Mucosa of descending colon (tissue), 3 donors: Measurements from ENCODE around the gene RNF166. TPM values are rescaled to one million over a fixed set of nuclear protein-coding genes. Genes with fewer than 3 reads are reported as not detected.

Experiments
- ATAC-seq: fragments of 200-7000 bp; cut with Tn5 transposase; one replicate; pipeline ENCODE4 v1.9.1; 2020; ENCODE audit warnings: mild to moderate bottlenecking, moderate library complexity
- DNase-seq, 3 donors: peaks; one replicate each; pipeline ENCODE4 v3.0.0-alpha.2; 2020
- H3K36me3 ChIP-seq: fragments of 200-600 bp; one replicate; pipeline ENCODE4 v1.8.0; 2021; ENCODE audit warnings: low read depth, mild to moderate bottlenecking
- H3K4me1 ChIP-seq: fragments of 200-600 bp; one replicate; pipeline ENCODE4 v1.8.0; 2021; ENCODE audit warnings: low read depth, mild to moderate bottlenecking
- H3K4me3 ChIP-seq: fragments of 200-600 bp; one replicate; pipeline ENCODE4 v1.8.0; 2021; ENCODE audit warnings: mild to moderate bottlenecking
- H3K9me3 ChIP-seq: fragments of 200-600 bp; one replicate; pipeline ENCODE4 v1.8.0; 2021; ENCODE audit warnings: mild to moderate bottlenecking
- intact Hi-C, 2 donors: fragments of 100-400 bp; cut with DNase I in 1 of 2; cut with micrococcal nuclease in 1 of 2; formaldehyde crosslinking; loops; one replicate each; pipeline versions ENCODE4 v1.11.0 to v1.11.1; 2022; cut with DNase I, micrococcal nuclease
- total RNA-seq, 3 donors: library from RNA; stranded (reverse); fragmentation: NEBNext Ultra II Directional in 2 of 3; extraction: Animal tissue kit (Norgen Biotek cat#: 25700) in 2 of 3; gene quantifications; one replicate each; pipeline versions ENCODE4 v1.2.1 to v1.2.4, GENCODE V29; 2021 to 2023
- TF ChIP-seq, protein P1 (sequence below): fragments of 200-600 bp; IDR thresholded peaks from one replicate; pipeline ENCODE4 v1.8.0; 2022; ENCODE audit warnings: antibody characterized with exemption, mild to moderate bottlenecking
- donor health status: DM: no; HTN: no; CAD: no; lungs with moderate emphysema.
- donor health status: DM: no; HTN: no; CAD: no.
- donor health status: DM: no; HTN: yes; CAD: no.

The RNF166 gene
- total RNA-seq, 3 donors from 2014 or later, result 9.5 to 22.8 (median 15.1) TPM

DNA sequence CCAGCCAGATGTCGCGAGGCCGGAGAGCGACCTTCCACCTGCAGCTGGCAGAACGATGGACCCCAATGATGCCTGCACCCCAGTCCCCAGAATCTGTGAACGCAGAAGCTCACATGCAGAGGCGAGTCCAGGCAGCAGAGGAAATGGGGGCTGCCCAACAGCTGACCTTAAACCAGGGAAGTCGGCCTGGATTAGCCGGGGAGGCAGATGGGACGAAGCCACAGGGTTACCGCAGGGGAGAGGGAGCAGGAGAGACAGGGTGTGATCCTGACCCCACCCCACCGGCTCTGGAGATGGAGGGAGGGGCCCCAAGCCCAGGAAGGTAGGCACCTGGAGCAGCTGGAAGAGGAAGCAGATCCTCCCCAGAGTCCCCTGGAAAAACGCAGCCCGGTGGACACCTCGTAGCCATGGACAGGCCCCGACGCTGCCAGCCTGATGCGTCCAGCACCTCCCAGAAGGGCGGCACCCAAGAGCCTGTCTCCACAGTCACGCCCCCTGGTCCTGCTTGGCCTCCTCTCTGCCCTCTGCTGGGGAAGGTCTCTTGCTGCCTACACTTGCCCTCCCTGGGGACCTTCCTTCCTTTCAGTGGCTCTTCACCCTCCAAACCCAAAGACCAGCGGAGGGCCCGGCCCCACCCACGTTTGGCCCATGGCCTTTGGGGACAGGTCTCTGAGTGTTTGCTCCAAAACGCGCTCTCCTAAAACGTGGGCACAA is 41.5 kb upstream of the RNF166 start:
- Histone ChIP-seq H3K4me3 (no peak overlapping the region), H3K4me1 (peaks cover 14% of the 10 kb centered on the region), H3K9me3 (no peaks in the 10 kb centered on the region), H3K36me3 (no peaks in the 10 kb centered on the region)
- intact Hi-C loops, result no loop called here
- DNase-seq (peak in 2 of 3 donors; percentile 78 to 81), ATAC-seq (peak; percentile 69)
- TF ChIP-seq, protein P1, sequence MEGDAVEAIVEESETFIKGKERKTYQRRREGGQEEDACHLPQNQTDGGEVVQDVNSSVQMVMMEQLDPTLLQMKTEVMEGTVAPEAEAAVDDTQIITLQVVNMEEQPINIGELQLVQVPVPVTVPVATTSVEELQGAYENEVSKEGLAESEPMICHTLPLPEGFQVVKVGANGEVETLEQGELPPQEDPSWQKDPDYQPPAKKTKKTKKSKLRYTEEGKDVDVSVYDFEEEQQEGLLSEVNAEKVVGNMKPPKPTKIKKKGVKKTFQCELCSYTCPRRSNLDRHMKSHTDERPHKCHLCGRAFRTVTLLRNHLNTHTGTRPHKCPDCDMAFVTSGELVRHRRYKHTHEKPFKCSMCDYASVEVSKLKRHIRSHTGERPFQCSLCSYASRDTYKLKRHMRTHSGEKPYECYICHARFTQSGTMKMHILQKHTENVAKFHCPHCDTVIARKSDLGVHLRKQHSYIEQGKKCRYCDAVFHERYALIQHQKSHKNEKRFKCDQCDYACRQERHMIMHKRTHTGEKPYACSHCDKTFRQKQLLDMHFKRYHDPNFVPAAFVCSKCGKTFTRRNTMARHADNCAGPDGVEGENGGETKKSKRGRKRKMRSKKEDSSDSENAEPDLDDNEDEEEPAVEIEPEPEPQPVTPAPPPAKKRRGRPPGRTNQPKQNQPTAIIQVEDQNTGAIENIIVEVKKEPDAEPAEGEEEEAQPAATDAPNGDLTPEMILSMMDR, result no peak

DNA sequence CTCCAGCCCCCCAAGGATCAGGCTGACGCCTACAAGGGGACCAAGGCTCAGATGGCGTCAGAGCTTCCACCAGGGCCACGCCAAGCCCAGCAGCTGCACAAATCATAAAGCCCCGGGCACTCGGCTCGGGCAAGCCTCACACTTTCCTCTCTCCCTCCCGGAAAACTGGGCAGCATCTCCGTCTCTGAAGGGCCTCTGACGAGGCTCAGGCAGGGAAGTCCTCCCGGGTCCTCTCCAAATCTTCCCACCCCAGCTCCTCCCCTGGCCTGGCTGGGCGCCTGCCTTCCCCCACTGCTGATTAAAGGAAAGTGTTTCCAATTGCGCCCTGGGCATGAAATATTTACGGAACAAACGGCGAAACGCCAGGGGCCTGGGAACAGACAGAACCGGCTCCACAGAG is 40.3 kb upstream of the RNF166 start:
- H3K9me3 ChIP-seq, result no peaks in the 10 kb centered on the region
- DNase-seq (no peak), ATAC-seq (no peak)
- peaks cover 14% of the 10 kb centered on the region for H3K4me1 ChIP-seq
- intact Hi-C loops, result no loop called here
- no peak overlapping the region for H3K4me3 ChIP-seq
- H3K36me3 ChIP-seq, result no peaks in the 10 kb centered on the region
- TF ChIP-seq, protein P1, result no peak

DNA sequence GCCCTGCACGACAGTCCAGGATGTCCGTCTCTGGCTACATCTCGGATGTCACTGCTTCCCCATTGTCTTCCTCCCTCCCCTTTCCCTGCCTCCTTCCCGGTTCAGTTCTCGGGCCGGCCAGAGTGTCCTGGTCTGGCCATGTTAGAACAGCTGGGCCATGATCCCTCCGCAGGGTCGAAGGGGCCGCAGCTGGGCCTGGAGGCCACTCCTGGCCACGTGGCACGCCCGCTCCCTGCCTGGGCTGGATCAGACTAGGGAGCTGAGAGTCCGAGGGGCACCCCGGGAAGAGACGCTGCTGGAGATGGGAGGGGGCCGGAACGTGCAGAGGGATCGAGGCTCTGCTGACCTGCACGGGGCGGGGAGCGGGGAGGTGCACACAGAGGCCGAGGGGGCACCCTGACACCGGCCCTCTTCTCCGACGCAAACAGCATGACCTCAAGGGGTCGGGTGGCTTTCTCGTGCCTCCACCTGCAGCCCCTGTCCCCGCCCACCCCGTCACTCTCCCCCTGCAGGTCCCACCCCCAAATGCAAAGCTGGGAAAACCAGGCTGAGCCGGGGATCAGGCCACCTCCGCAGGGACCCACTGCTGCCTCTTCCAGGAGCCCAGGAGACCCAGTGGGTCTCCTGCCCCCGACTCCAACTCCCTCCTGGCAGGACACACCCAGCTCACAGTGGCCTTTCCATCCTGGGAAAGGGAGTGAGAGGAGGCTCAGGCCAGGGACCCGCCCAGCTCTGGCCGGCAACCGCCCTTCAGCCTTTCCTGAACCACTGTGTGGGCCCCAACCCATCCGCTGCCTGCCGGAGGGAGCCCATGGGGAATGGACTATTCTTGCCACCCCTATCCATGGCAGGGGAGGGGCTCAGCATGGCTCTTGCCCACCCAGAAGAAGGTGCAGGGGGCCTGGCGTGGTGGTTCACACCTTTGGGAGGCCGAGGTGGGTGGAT is 38.6 kb upstream of the RNF166 start:
- intact Hi-C loops, result loop anchor here in 1 of 2 donors (5.0 kb wide), 1 partner anchor 37 kb away; no protein-coding TSS in a partner anchor
- no peaks in the 10 kb centered on the region for H3K9me3 ChIP-seq
- no peaks in the 10 kb centered on the region for H3K36me3 ChIP-seq
- DNase-seq (no peak), ATAC-seq (peak; percentile 15)
- TF ChIP-seq, protein P1, result no peak
- no peak overlapping the region for H3K4me3 ChIP-seq
- peaks cover 14% of the 10 kb centered on the region for H3K4me1 ChIP-seq

DNA sequence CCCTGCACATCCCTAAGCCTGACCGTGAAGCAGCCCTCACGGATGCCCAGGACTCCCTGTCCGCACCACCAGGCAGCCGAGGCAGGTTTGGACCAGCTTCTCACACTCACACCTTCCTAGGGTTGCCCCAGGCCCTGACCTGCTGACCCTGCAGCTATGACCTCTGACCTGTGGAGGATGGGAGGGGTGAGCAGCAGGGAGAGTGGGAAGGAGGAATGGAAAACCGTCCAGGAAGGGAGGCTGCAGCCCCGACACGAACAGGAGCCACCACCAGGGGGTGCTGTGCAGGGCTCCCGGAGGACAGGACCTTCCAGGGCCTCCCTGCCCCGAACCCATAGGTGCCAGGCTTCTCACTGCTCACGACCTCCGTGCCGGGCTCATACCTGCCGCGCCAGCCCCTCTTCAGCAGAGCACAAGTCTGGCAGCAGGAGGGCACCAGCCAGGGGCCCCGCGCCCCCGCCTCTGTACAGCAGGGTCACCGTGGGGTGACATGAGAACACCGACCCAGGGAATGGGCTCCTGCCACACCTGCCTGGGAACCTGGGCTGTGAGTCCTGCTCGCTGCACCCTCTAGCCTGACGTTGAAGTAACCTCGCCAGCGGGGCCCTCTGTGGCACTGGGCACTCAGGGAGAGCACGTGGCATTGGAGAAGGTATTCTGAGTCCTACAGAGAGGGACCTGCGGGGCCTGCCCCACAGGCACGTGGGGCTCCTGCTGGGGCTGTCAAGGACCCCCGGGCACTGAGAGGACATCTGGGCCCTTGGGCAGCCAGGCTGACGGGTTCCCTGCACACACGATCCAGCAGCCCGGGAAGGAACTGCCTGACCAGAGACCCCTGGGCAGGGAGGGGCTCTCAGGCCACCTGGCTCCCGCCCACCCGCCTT is 37.7 kb upstream of the RNF166 start:
- peaks cover 14% of the 10 kb centered on the region for H3K4me1 ChIP-seq
- DNase-seq (peak; percentile 83 to 91 (median 89)), ATAC-seq (peak; percentile 86)
- H3K9me3 ChIP-seq, result no peaks in the 10 kb centered on the region
- TF ChIP-seq, protein P1, result peak; percentile 92
- H3K4me3 ChIP-seq, result no peak overlapping the region
- H3K36me3 ChIP-seq, result no peaks in the 10 kb centered on the region
- intact Hi-C loops, result loop anchor here in 1 of 2 donors (5.0 kb wide), 1 partner anchor 38 kb away; no protein-coding TSS in a partner anchor
